Naive thymus-derived CD8-positive, alpha-beta T cell (primary cell): ENCODE results near the gene DUSP15. TPM values are rescaled to one million over a fixed set of nuclear protein-coding genes. Genes with fewer than 3 reads are reported as not detected.

Experiments used
- ATAC-seq, 2 donors: fragments of 150-1000 bp; cut with Tn5 transposase in 1 of 2; sonication (Bioruptor Pico), chemical (Tn5 transposase) in 1 of 2; 1 replicate in 1 of 2; 2 replicates in 1 of 2; pipeline ENCODE4 v1.10.0; 2021; ENCODE audit warnings: mild to moderate bottlenecking in 2 of 2, moderate library complexity in 2 of 2
- POLR2A ChIA-PET: fragments of 350-600 bp; sonication (Branson Sonifier 250); formaldehyde crosslinking; loops from one replicate; lab custom pipeline; 2021; ENCODE audit warnings: antibody characterized with exemption; lab: Charles Lee
- DNase-seq, 10 donors: peaks; one replicate each; pipeline versions ENCODE4 v3.0.0 to v3.0.0-alpha.2; 2020 to 2022
- H3K27ac Mint-ChIP-seq, 10 donors: one replicate each; pipeline ENCODE4 v1.8.0; 2020 to 2022; ENCODE audit warnings: mild to moderate bottlenecking in 10 of 10, mixed read lengths in 10 of 10, moderate library complexity in 4 of 10, inconsistent platforms in 1 of 10
- H3K27me3 Mint-ChIP-seq, 5 donors: one replicate each; pipeline ENCODE4 v1.8.0; 2021 to 2022; ENCODE audit warnings: mixed read lengths in 5 of 5
- H3K36me3 Mint-ChIP-seq, 3 donors: one replicate each; pipeline ENCODE4 v1.8.0; 2020 to 2022; ENCODE audit warnings: mixed read lengths in 3 of 3, mild to moderate bottlenecking in 2 of 3, inconsistent platforms in 1 of 3
- H3K4me1 Mint-ChIP-seq, 4 donors: one replicate each; pipeline ENCODE4 v1.8.0; 2021 to 2022; ENCODE audit warnings: mixed read lengths in 4 of 4
- H3K4me3 Mint-ChIP-seq, 10 donors: one replicate each; pipeline ENCODE4 v1.8.0; 2020 to 2022; ENCODE audit warnings: mild to moderate bottlenecking in 10 of 10, mixed read lengths in 10 of 10, moderate library complexity in 6 of 10, inconsistent platforms in 1 of 10
- H3K9me3 Mint-ChIP-seq, 9 donors: one replicate each; pipeline ENCODE4 v1.8.0; 2020 to 2022; ENCODE audit warnings: mixed read lengths in 9 of 9, mild to moderate bottlenecking in 3 of 9, inconsistent platforms in 1 of 9, moderate library complexity in 1 of 9
- polyA plus RNA-seq, 3 donors: library from polyadenylated mRNA; unstranded; fragments of 300-500 nt; fragmentation: Illumina TruSeq; gene quantifications; one replicate each; pipeline ENCODE4 v1.2.3, GENCODE V29; 2021
- total RNA-seq, 8 experiments: library from RNA in 2 of 8; stranded (reverse) in 2 of 8; gene quantifications; one replicate each; pipeline ENCODE4 v1.2.3 and lab custom pipeline; 2021 to 2026

DUSP15 gene
- total and polyA plus RNA-seq, 5 experiments from 2014 or later = not detected

GRCh38 chr20:31863296-31864085 lies 6.8 kb downstream of the DUSP15 start:
- H3K4me1 Mint-ChIP-seq = peaks cover 5 to 16% (median 13%) of the 10 kb centered on the region in 4 donors
- no peaks in the 10 kb centered on the region for H3K36me3 Mint-ChIP-seq
- ATAC-seq (no peak), DNase-seq (no peak)
- peak overlapping the region in 1 of 10 donors; percentile 72 for H3K27ac Mint-ChIP-seq
- peak overlapping the region in 1 of 10 donors; percentile 7 for H3K4me3 Mint-ChIP-seq
- POLR2A ChIA-PET = no interaction called here
- peaks cover 0 to 14% (median 12%) of the 10 kb centered on the region in 5 donors for H3K27me3 Mint-ChIP-seq
- H3K9me3 Mint-ChIP-seq = no peaks in the 10 kb centered on the region

GRCh38 chr20:31862506-31862905 lies 7.8 kb downstream of the DUSP15 start:
- Mint-ChIP-seq H3K9me3 (no peaks in the 10 kb centered on the region), H3K27me3 (peaks cover 0 to 14% (median 10%) of the 10 kb centered on the region in 5 donors), H3K27ac (no peak overlapping the region), H3K4me1 (peaks cover 5 to 16% (median 14%) of the 10 kb centered on the region in 4 donors), H3K4me3 (peak overlapping the region in 4 of 10 donors; percentile 32 to 73 (median 56)), H3K36me3 (no peaks in the 10 kb centered on the region)
- no peak for ATAC-seq
- POLR2A ChIA-PET = interaction anchor here (0.6 kb wide), 1 partner anchor 19 kb away, joined by 3 read pairs; no protein-coding TSS in a partner anchor
- no peak for DNase-seq

DNA sequence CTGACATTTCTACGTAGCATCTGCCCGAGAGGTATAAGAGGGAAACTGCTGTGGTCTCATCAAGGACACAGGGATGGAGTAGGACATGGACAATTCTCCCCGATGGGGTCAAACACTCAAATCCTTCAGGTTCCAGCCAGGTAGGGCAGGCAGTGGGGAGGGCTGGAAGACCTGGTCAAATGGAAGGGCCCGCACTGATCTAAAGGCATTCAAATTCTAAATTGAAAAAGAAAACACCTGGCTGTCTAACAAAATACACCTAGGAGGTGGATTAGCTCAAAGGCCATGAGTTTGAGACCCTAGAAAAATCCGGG lies 8.2 kb downstream of the DUSP15 start:
- no peaks in the 10 kb centered on the region for H3K9me3 Mint-ChIP-seq
- POLR2A ChIA-PET = interaction anchor here (0.6 kb wide), 1 partner anchor 19 kb away, joined by 3 read pairs; no protein-coding TSS in a partner anchor
- DNase-seq = no peak
- H3K4me1 Mint-ChIP-seq = peaks cover 5 to 16% (median 14%) of the 10 kb centered on the region in 4 donors
- peaks cover 0 to 17% (median 7%) of the 10 kb centered on the region in 5 donors for H3K27me3 Mint-ChIP-seq
- H3K36me3 Mint-ChIP-seq = no peaks in the 10 kb centered on the region
- H3K27ac Mint-ChIP-seq = peak overlapping the region in 2 of 10 donors; percentile 17 to 49
- peak overlapping the region in 9 of 10 donors; percentile 60 to 83 (median 70) for H3K4me3 Mint-ChIP-seq
- no peak for ATAC-seq

GRCh38 chr20:31861385-31862156 lies 8.8 kb downstream of the DUSP15 start:
- no peaks in the 10 kb centered on the region for H3K9me3 Mint-ChIP-seq
- ATAC-seq (peak; percentile 90 to 96), DNase-seq (peak; percentile 52 to 81 (median 65))
- no peaks in the 10 kb centered on the region for H3K36me3 Mint-ChIP-seq
- H3K4me1 Mint-ChIP-seq = peaks cover 5 to 16% (median 14%) of the 10 kb centered on the region in 4 donors
- H3K4me3 Mint-ChIP-seq = peak overlapping the region; percentile 42 to 83 (median 68)
- peaks cover 0 to 17% (median 6%) of the 10 kb centered on the region in 5 donors for H3K27me3 Mint-ChIP-seq
- peak overlapping the region in 1 of 10 donors; percentile 17 for H3K27ac Mint-ChIP-seq
- POLR2A ChIA-PET = no interaction called here

DNA sequence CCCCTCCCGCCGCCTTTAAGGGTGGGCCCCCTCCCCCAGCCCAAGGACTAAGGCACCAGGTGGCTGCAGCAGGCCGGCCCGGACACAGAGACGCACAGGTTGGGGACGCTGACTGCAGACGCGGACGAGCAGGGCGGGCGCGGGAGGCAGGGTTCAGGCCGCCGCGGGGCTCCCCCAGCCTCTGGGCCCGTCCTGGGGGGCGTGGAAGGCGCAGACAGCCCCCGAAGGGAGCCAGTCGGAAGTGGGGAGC lies 9.3 kb downstream of the DUSP15 start:
- DNase-seq (no peak), ATAC-seq (peak; percentile 57 to 58)
- no peaks in the 10 kb centered on the region for H3K36me3 Mint-ChIP-seq
- H3K9me3 Mint-ChIP-seq = no peaks in the 10 kb centered on the region
- no peak overlapping the region for H3K27ac Mint-ChIP-seq
- POLR2A ChIA-PET = no interaction called here
- peaks cover 0 to 17% (median 6%) of the 10 kb centered on the region in 5 donors for H3K27me3 Mint-ChIP-seq
- H3K4me3 Mint-ChIP-seq = peak overlapping the region; percentile 7 to 73 (median 38)
- H3K4me1 Mint-ChIP-seq = peaks cover 5 to 16% (median 14%) of the 10 kb centered on the region in 4 donors

GRCh38 chr20:31860390-31861134 lies 9.8 kb downstream of the DUSP15 start:
- no peak overlapping the region for H3K27ac Mint-ChIP-seq
- no peaks in the 10 kb centered on the region for H3K9me3 Mint-ChIP-seq
- DNase-seq (no peak), ATAC-seq (no peak)
- peak overlapping the region; percentile 7 to 73 (median 40) for H3K4me3 Mint-ChIP-seq
- peaks cover 0 to 17% (median 6%) of the 10 kb centered on the region in 5 donors for H3K27me3 Mint-ChIP-seq
- no peaks in the 10 kb centered on the region for H3K36me3 Mint-ChIP-seq
- POLR2A ChIA-PET = no interaction called here
- H3K4me1 Mint-ChIP-seq = peaks cover 5 to 16% (median 14%) of the 10 kb centered on the region in 4 donors

DNA sequence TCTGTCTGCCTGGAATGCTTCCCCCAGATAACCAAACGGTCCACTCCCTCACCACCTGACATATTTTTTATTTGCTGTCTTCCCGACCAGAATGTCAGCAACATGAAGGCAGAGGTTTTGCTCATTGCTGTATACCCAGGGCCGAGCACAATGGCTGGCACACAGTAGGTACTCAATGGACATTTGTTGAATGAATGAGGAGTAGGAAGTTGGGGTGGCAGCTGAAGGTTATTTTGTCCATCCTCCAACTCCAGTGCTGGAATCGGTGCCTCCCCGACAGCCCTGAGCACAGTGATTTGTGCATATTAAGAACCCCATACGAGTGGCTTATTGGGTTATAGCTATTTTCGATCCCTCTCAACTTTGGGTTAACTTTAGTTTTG lies 10.3 kb downstream of the DUSP15 start:
- peaks cover 5 to 16% (median 14%) of the 10 kb centered on the region in 4 donors for H3K4me1 Mint-ChIP-seq
- H3K27me3 Mint-ChIP-seq = peaks cover 0 to 17% (median 6%) of the 10 kb centered on the region in 5 donors
- no peaks in the 10 kb centered on the region for H3K9me3 Mint-ChIP-seq
- no peaks in the 10 kb centered on the region for H3K36me3 Mint-ChIP-seq
- peak overlapping the region in 4 of 10 donors; percentile 47 to 73 (median 52) for H3K4me3 Mint-ChIP-seq
- no peak overlapping the region for H3K27ac Mint-ChIP-seq
- DNase-seq = no peak
- ATAC-seq = no peak
- POLR2A ChIA-PET = no interaction called here

DNA sequence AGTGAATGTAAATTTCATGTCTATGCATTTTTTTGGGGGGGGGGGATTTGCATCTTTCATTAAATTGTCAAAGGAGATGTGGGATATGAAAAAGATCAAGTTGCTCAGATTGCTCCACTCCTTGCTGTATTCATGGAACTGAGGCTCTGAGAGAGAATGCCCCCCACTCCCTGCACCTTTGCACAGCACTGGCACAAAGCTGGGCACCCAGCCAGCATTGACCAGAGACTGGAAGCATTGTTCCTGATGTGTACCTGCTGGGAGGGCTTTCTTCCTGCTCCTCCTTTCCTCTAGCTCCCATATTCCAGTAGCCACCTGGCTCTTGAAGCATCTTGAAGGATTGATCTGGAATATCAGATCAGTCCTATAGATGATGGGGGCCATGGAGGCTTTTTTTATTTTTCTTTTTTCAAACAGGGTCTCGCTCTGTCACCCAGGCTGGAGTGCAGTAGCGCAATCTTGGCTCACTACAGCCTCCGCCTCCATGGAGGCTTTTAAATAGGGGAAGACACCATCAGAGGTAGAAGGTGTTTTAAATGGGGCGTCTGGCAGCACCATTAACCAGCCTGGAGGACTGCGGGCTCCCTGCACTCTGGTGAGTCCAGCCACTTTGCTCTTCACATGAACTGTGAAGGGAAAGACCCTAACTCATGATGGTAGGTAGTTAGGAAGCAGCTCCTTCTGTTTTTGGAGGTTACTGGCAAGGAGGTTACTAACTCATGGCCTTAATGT lies 10.9 kb downstream of the DUSP15 start:
- no peak for ATAC-seq
- peaks cover 0 to 17% (median 6%) of the 10 kb centered on the region in 5 donors for H3K27me3 Mint-ChIP-seq
- H3K36me3 Mint-ChIP-seq = no peaks in the 10 kb centered on the region
- no peak overlapping the region for H3K27ac Mint-ChIP-seq
- DNase-seq = no peak
- peak overlapping the region in 3 of 10 donors; percentile 47 to 73 (median 52) for H3K4me3 Mint-ChIP-seq
- POLR2A ChIA-PET = interaction anchor here (0.7 kb wide), 1 partner anchor 9 kb away, joined by 5 read pairs; no protein-coding TSS in a partner anchor
- H3K9me3 Mint-ChIP-seq = no peaks in the 10 kb centered on the region
- peaks cover 5 to 16% (median 14%) of the 10 kb centered on the region in 4 donors for H3K4me1 Mint-ChIP-seq

GRCh38 chr20:31858760-31859083 lies 11.6 kb downstream of the DUSP15 start:
- ATAC-seq (no peak), DNase-seq (no peak)
- Mint-ChIP-seq H3K27ac (no peak overlapping the region), H3K27me3 (peaks cover 0 to 17% (median 9%) of the 10 kb centered on the region in 5 donors), H3K4me3 (no peak overlapping the region), H3K4me1 (peaks cover 3 to 16% (median 14%) of the 10 kb centered on the region in 4 donors), H3K9me3 (no peaks in the 10 kb centered on the region), H3K36me3 (no peaks in the 10 kb centered on the region)
- POLR2A ChIA-PET = interaction anchor here (0.7 kb wide), 1 partner anchor 9 kb away, joined by 5 read pairs; no protein-coding TSS in a partner anchor

DNA sequence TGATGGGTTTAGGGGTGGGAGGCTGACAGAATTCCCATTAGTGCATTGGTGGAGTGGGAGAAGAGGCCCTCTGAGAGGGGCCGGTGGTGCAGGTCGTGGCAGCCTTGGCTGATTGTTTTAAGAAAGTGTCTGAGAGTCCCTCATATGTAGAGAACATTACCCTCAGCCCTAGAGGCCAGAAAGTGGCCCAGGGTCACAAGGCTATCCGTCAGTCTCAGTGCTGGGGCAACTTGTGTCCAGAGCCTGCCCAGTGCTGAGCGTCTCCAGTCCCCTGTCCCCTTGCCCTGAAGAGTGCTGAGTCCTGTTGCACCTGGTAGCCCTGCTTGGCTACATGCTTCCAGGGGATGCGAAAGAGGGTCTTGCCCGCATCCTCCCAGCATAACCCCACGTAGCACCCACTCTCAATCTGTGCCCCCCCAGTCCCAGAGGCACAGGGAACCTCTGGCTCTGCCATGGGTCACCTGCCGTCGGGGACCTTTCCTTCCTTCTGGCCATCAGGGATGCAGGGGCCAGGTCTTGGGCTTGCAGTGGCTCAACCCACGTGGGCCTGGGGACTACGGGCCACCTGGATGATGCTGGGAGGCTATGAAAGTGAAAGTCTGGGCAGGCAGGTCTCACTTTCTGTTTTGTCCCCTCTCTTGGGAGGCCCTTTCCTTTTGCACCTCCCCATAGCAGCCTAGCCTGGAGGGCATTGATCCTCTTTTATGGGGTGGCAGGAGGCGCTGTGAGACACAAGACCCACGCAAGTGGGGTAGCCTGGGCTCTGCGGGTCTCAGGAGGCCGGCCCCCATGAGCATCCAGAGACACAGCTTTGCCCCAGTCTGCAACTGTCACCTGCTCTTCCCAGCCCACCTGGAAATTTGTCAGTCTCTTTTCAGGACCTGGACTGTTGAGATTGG lies 12.2 kb downstream of the DUSP15 start:
- H3K27me3 Mint-ChIP-seq = peaks cover 0 to 17% (median 9%) of the 10 kb centered on the region in 5 donors
- peaks cover 3 to 16% (median 14%) of the 10 kb centered on the region in 4 donors for H3K4me1 Mint-ChIP-seq
- POLR2A ChIA-PET = interaction anchor here (0.7 kb wide), 1 partner anchor 8 kb away, joined by 5 read pairs; no protein-coding TSS in a partner anchor
- no peak overlapping the region for H3K4me3 Mint-ChIP-seq
- no peaks in the 10 kb centered on the region for H3K9me3 Mint-ChIP-seq
- no peak for ATAC-seq
- H3K36me3 Mint-ChIP-seq = no peaks in the 10 kb centered on the region
- DNase-seq = peak in 1 of 10 donors; percentile 14
- H3K27ac Mint-ChIP-seq = peak overlapping the region in 1 of 10 donors; percentile 34

DNA sequence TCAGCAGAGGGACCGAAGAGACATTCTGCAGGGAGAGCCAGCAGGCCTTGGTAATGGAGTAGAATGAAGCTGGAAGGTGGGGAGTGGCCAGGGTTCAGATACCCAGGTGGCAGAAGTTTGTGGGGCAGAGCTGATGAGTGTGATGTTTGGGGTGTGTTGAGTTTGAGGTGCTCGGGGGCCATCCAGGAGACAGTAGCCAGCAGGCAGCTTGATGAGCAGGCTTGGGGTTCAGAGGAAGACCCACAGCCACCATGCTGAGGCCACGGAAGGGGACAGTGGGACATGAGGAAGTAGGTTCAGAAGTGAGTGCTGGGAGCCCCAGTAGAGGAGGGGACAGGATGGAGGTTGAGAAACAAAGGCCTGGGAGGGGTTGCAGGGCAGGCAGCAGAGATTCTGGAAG lies 13.8 kb downstream of the DUSP15 start:
- POLR2A ChIA-PET = no interaction called here
- Mint-ChIP-seq H3K9me3 (no peaks in the 10 kb centered on the region), H3K4me1 (peaks cover 0 to 12% (median 11%) of the 10 kb centered on the region in 4 donors), H3K36me3 (no peaks in the 10 kb centered on the region), H3K4me3 (no peak overlapping the region), H3K27ac (no peak overlapping the region), H3K27me3 (peaks cover 2 to 17% (median 9%) of the 10 kb centered on the region in 5 donors)
- no peak for ATAC-seq
- DNase-seq = no peak
